GM12872 (cell line): ENCODE measurements around the gene CLIC3.

Source experiments
- CTCF ChIP-seq: IDR thresholded peaks from 3 replicates; pipeline ENCODE4 v1.5.1; 2011; ENCODE audit warnings: low read depth, mild to moderate bottlenecking, low read length, moderate library complexity; ENCODE audit not compliant: insufficient read depth

Gene CLIC3

DNA sequence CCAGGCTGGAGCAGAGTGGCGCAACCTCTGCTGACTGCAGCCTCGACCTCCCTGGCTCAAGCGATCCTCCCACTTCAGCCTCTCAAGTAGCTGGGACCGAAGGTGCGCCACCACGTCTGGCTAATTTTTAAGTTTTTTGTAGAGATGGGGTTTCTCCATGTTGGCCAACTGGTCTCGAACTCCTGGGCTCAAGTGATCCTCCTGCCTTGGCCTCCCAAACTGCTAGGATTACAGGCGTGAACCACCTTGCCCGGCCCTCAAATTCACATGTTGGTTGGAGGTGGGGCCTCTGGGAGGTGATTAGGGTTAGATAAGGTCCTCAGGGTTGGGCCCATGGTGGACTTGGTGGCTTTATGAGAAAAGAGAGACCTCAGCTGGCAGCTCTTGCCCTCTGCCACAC is 34.2 kb downstream of the CLIC3 start:
- no peak for TF ChIP-seq CTCF

DNA sequence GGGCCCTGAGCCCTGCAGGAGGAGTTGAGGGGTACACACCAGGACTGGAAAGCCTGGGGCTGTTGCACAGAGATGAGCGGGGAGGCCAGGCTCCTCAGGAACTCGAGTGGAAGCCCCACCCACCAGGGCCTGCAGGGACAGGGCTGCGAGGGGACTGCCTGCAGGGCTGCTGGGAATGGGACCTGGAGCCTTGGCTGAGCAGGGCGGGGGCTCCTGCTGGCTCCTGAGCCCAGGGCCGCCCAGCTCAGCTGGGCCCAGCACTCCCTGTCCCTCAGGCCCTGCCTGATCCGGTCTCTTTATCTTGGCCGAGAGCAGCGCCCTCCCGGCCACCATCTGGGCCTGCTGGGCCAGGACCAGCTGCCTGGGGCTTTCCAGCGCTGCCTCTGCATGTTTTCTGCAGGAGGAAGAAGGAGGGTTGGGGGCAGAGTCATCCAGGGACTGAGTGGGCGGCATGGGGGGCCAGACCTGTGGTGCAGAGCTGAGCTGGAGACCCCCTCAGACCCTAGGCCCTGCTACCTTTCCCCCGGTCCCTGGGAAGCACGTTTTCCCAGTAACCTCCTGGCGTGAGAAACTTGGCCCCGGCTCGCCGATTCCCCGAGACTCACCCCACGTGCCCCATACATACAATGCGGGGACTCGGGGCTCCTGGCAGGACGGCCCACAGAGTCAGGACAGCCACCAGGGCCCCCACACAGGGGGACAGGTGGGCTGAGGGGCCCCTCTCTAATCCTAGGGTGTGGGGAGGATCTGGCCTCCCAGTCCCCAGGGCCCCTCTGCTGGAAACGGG is 34.9 kb downstream of the CLIC3 start:
- no peak for TF ChIP-seq CTCF

- no peak for TF ChIP-seq CTCF
Measured at GRCh38 chr9:136960938-136961275, 35.5 kb downstream of the CLIC3 start.

- no peak for TF ChIP-seq CTCF
Measured at GRCh38 chr9:136960212-136960937, 36.0 kb downstream of the CLIC3 start.

- no peak for TF ChIP-seq CTCF
Measured at GRCh38 chr9:136958898-136959850, 37.2 kb downstream of the CLIC3 start.

GRCh38 chr9:136958473-136958872 is 37.9 kb downstream of the CLIC3 start:
- no peak for TF ChIP-seq CTCF

DNA sequence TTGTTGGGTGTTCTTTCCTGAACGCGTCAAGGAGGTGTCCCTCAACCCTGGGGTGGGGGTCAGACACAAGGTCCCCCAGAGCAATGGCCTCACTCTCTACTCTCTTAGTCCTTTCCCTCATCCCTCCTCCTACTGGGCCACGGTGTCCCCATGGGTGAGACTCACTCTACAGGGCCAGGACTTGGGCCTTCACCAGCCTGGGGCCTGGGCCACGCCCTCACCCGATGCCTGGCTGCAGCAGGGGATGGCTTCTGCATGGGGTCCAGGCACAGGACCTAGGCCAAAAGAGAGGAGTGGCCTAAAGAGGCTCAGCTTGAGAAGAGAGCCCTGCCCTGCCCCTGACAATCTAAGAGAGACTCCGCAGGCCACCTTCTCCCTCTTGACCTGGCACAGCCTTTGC is 38.5 kb downstream of the CLIC3 start:
- TF ChIP-seq CTCF = no peak
